GM12872 (cell line): Measurements from ENCODE around the gene BYSL.

ENCODE experiments used
- TF ChIP-seq, protein P1 (sequence below): IDR thresholded peaks from 3 replicates; pipeline ENCODE4 v1.5.1; 2011; ENCODE audit warnings: low read depth, mild to moderate bottlenecking, low read length, moderate library complexity; ENCODE audit not compliant: insufficient read depth

BYSL gene

DNA sequence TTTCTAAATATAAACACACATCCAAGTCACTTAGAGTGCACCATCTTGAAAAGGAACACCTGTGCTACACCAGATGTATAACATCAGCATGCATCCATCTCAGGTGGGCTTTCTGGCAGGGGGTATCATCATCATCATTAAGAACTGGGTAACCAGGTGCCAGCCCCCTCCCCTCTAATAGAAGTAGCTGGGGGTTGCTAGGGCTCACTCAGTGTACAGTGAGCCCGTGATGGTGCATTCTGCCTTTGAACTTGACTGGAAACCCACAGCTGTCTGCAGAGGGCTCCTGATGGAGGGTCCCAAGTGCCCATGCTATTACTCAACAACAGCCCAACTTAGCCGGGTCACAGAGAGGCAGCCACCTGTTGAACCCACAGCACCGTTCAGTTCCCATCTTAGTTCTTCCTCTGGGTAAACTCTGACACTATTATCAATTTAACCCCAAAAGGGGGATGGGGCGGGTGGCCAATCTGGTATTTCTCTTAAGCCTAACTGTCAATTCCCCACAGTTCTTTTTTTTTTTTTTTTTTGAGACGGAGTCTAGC, 53.1 kb downstream of the BYSL start:
- TF ChIP-seq, protein P1, sequence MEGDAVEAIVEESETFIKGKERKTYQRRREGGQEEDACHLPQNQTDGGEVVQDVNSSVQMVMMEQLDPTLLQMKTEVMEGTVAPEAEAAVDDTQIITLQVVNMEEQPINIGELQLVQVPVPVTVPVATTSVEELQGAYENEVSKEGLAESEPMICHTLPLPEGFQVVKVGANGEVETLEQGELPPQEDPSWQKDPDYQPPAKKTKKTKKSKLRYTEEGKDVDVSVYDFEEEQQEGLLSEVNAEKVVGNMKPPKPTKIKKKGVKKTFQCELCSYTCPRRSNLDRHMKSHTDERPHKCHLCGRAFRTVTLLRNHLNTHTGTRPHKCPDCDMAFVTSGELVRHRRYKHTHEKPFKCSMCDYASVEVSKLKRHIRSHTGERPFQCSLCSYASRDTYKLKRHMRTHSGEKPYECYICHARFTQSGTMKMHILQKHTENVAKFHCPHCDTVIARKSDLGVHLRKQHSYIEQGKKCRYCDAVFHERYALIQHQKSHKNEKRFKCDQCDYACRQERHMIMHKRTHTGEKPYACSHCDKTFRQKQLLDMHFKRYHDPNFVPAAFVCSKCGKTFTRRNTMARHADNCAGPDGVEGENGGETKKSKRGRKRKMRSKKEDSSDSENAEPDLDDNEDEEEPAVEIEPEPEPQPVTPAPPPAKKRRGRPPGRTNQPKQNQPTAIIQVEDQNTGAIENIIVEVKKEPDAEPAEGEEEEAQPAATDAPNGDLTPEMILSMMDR, result no peak

DNA sequence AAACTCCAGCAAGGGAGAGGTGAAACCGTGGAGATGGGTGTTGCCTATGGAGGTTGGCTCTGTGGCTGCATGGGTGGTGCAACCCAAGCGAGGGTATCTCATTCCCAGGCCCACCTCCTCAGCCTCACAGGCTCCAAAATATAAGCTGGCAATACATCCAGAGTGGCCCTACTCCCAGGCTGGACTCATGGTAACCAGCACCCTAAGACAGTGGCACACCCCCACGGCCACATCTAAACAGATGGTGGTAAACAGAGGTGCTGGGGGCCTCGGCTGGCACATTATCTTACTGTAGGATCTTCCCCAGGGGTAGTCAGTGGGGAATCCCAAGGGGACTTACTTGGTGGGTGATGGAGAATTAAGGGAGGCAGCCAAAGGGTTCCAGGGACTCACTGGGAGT, 54.0 kb downstream of the BYSL start:
- TF ChIP-seq, protein P1, result no peak

DNA sequence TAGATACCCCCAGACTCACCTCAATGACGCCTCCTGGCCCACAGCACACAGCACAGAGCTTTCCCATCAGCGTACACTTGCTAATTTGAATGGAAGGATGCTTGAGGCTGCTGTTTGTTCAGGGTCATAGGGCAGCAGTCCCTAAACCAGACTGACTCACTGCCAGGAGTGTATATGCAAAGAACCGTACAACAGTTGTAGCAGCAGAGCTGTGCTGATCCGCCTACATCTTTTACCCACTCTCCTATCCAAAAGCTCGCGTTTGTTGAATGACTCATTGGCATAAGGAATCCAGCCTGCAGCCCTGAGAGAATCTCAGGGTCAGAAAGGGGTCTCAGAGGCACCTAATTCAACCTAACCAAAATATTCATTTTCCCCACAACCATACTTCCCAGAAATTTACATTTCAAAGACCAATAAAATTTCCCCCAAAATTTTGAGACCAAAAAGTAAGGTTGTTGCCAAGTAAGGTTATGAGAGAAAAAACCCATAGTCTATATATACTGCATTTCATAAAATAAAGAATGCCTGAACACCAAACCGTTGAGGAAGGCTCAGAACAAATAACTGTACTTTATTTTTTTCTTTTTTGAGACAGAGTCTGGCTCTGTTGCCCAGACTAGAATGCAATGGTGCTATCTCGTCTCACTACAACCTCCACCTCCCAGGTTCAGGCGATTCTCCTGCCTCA, 55.6 kb downstream of the BYSL start:
- TF ChIP-seq, protein P1, result no peak
